SU-DHL-6 (cell line): Measurements from ENCODE around the gene MED12L.
A peak's percentile ranks its signal among the peaks of the same experiment; 100 is the strongest.

Experiments
- H2AFZ ChIP-seq: fragments of 200-600 bp; sonication (generic); 2 replicates; pipeline ENCODE4 v1.6.1; 2014; ENCODE audit warnings: low read depth, mild to moderate bottlenecking, moderate library complexity, mixed read lengths, antibody characterized with exemption, low read length; ENCODE audit not compliant: severe bottlenecking
- H3F3A ChIP-seq: fragments of 200-600 bp; shearing (Covaris generic); 2 replicates; pipeline ENCODE4 v1.6.0; 2016; ENCODE audit warnings: antibody characterized with exemption, mild to moderate bottlenecking; ENCODE audit not compliant: insufficient read depth
- H3K27ac ChIP-seq: fragments of 200-600 bp; sonication (generic); 2 replicates; pipeline ENCODE4 v1.5.1; 2016; ENCODE audit warnings: low read depth, mild to moderate bottlenecking, low read length, moderate library complexity, mixed read lengths
- H3K27me3 ChIP-seq: fragments of 200-600 bp; sonication (generic), shearing (Covaris generic); 2 replicates; pipeline ENCODE4 v1.6.0; 2014; ENCODE audit warnings: mild to moderate bottlenecking, low read length
- H3K36me3 ChIP-seq: fragments of 200-600 bp; sonication (generic); 2 replicates; pipeline ENCODE4 v1.6.1; 2014; ENCODE audit warnings: mild to moderate bottlenecking, low read length, mixed read lengths
- H3K4me2 ChIP-seq: fragments of 300-600, 200-600 bp; shearing (Covaris generic), sonication (generic); 2 replicates; pipeline ENCODE4 v1.6.0; 2014; ENCODE audit warnings: low read length, low read depth, mild to moderate bottlenecking; ENCODE audit not compliant: poor library complexity, severe bottlenecking
- H3K4me3 ChIP-seq: fragments of 200-600 bp; sonication (generic); 2 replicates; pipeline ENCODE4 v1.5.1; 2014; ENCODE audit warnings: antibody characterized with exemption, low read length, mild to moderate bottlenecking, mixed read lengths; ENCODE audit not compliant: insufficient read depth, poor library complexity, severe bottlenecking
- H3K79me2 ChIP-seq: fragments of 200-600 bp; sonication (generic); 2 replicates; pipeline ENCODE4 v1.6.1; 2014; ENCODE audit warnings: mild to moderate bottlenecking, low read length, moderate library complexity; ENCODE audit not compliant: insufficient read depth
- H3K9ac ChIP-seq: fragments of 200-600 bp; sonication (generic); 2 replicates; pipeline ENCODE4 v1.7.0; 2014; ENCODE audit warnings: mild to moderate bottlenecking, low read length
- H3K9me2 ChIP-seq: fragments of 200-600 bp; sonication (generic); replicated peaks from 2 replicates; pipeline ENCODE4 v1.6.1; 2014; ENCODE audit warnings: low read length; ENCODE audit not compliant: insufficient read depth
- H3K9me3 ChIP-seq: fragments of 200-600 bp; sonication (generic); 2 replicates; pipeline ENCODE4 v1.6.1; 2014; ENCODE audit warnings: low read length, mixed read lengths; ENCODE audit not compliant: insufficient read depth
- H4K20me1 ChIP-seq: fragments of 200-600 bp; sonication (generic); 2 replicates; pipeline ENCODE4 v1.6.1; 2014; ENCODE audit warnings: low read depth, mild to moderate bottlenecking, antibody characterized with exemption, low read length, moderate library complexity, mixed read lengths
- EZH2phosphoT487 ChIP-seq: fragments of 200-600 bp; sonication (generic), shearing (Covaris generic); conservative IDR thresholded peaks from 2 replicates; pipeline ENCODE4 v1.6.1; 2018; ENCODE audit warnings: mild to moderate bottlenecking, antibody characterized with exemption, low read length, moderate library complexity, mixed read lengths
- TF ChIP-seq, protein P1 (sequence below): fragments of 200-600 bp; sonication (generic); IDR thresholded peaks from one replicate; pipeline ENCODE4 v1.5.1; 2017; ENCODE audit warnings: antibody characterized with exemption, mild to moderate bottlenecking, low read length, moderate library complexity; ENCODE audit not compliant: insufficient read depth, poor library complexity, severe bottlenecking

MED12L gene

DNA sequence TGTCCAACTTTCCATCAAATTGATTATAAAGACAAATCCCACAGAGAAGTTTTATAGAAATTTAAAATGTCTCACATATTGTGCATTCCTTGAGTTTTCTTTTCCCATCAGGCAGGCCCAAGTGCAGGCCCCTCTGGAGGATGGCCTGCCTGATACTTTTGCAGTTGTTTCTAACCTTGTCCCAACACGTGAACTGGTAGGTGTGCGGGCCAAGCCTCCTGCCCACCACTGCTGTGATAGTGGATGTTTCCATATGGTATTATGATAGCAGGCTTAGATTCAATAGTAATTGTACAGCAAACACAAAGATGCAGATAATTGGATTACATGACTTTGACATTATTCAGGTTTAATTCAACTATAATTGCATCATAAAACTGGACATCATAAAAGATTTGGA lies 297.6 kb downstream of the MED12L start:
- Histone ChIP-seq H4K20me1 (no peaks in the 10 kb centered on the region), H3K36me3 (peaks cover 3% of the 10 kb centered on the region; the same call in 1 of the 2 replicates), H3K27ac (peak overlapping the region; percentile 95), H3K4me3 (peak overlapping the region; percentile 2), H3K9me3 (no peaks in the 10 kb centered on the region), H2AFZ (no peak overlapping the region), H3F3A (peaks cover 72% of the 10 kb centered on the region), H3K9me2 (no peaks in the 10 kb centered on the region), H3K9ac (peak overlapping the region; percentile 49), H3K79me2 (no peaks in the 10 kb centered on the region), H3K27me3 (no peaks in the 10 kb centered on the region), H3K4me2 (peak overlapping the region; percentile 86)
- TF ChIP-seq EZH2phosphoT487 = no peak
- TF ChIP-seq, protein P1, sequence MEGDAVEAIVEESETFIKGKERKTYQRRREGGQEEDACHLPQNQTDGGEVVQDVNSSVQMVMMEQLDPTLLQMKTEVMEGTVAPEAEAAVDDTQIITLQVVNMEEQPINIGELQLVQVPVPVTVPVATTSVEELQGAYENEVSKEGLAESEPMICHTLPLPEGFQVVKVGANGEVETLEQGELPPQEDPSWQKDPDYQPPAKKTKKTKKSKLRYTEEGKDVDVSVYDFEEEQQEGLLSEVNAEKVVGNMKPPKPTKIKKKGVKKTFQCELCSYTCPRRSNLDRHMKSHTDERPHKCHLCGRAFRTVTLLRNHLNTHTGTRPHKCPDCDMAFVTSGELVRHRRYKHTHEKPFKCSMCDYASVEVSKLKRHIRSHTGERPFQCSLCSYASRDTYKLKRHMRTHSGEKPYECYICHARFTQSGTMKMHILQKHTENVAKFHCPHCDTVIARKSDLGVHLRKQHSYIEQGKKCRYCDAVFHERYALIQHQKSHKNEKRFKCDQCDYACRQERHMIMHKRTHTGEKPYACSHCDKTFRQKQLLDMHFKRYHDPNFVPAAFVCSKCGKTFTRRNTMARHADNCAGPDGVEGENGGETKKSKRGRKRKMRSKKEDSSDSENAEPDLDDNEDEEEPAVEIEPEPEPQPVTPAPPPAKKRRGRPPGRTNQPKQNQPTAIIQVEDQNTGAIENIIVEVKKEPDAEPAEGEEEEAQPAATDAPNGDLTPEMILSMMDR = no peak

DNA sequence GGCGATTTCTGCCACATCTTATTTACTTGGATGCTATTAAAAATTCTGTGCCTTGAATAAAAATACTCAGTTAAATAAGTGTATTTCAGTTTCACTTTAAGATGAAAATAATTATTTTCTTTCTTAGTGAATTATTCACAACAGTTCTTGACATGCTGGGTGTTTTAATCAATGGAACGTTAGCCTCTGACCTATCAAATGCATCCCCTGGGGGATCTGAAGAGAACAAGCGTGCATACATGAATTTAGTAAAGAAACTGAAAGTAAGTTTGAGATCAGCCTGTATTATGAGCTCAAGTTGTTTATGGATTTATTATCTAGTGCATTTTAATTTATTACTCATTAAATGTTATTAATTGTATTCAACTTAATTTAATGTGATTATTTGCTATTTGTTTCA lies 298.5 kb downstream of the MED12L start:
- no peaks in the 10 kb centered on the region for H4K20me1 ChIP-seq
- peak overlapping the region; percentile 49 for H3K9ac ChIP-seq
- no peak overlapping the region for H2AFZ ChIP-seq
- no peaks in the 10 kb centered on the region for H3K9me2 ChIP-seq
- H3K27me3 ChIP-seq = no peaks in the 10 kb centered on the region
- H3K79me2 ChIP-seq = peaks cover 5% of the 10 kb centered on the region; the same call in 1 of the 2 replicates
- peak overlapping the region; percentile 86 for H3K4me2 ChIP-seq
- H3K4me3 ChIP-seq = peak overlapping the region; percentile 48
- TF ChIP-seq EZH2phosphoT487 = no peak
- TF ChIP-seq, protein P1 = no peak
- peak overlapping the region; percentile 95 for H3K27ac ChIP-seq
- peaks cover 8% of the 10 kb centered on the region; the same call in 1 of the 2 replicates for H3K36me3 ChIP-seq
- H3K9me3 ChIP-seq = no peaks in the 10 kb centered on the region
- H3F3A ChIP-seq = peaks cover 78% of the 10 kb centered on the region

DNA sequence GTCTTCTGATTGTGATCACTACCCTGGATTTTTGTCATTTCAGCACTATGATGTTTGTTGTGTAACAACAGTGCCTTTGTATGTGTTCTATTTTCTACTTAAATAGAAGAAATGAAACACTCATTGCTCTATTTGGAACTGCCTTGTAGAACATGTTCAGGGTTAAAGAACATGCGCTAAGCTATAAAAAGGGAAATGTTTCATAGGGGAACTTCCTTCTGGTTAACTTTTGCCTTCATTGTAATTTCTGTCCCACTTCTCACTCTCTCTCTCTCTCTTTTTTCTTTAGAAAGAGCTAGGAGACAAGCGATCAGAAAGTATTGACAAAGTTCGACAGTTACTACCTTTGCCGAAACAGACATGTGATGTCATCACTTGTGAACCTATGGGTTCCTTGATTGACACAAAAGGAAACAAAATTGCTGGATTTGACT lies 299.3 kb downstream of the MED12L start, which contains the start of gene P2RY12:
P2RY12 (minus strand) TSS at position 13 of the 434 bp plus-strand sequence. CDS start 45,908 bp downstream, outside the sequence.
- Histone ChIP-seq H3K79me2 (peaks cover 8% of the 10 kb centered on the region; the same call in 1 of the 2 replicates), H3K27me3 (no peaks in the 10 kb centered on the region), H4K20me1 (no peaks in the 10 kb centered on the region), H2AFZ (no peak within 1 kb of the TSS), H3K9ac (peak within 1 kb of the TSS; percentile 49), H3K27ac (peak within 1 kb of the TSS; percentile 95), H3K4me3 (peak within 1 kb of the TSS; percentile 48), H3K9me2 (no peaks in the 10 kb centered on the region), H3K9me3 (no peaks in the 10 kb centered on the region), H3F3A (peaks cover 71% of the 10 kb centered on the region), H3K4me2 (peak within 1 kb of the TSS; percentile 86), H3K36me3 (peaks cover 8% of the 10 kb centered on the region; the same call in 1 of the 2 replicates)
- TF ChIP-seq, protein P1 = no peak
- no peak for TF ChIP-seq EZH2phosphoT487
